HTERT RPE-1 (cell line): Measurements from ENCODE around the gene KLHL13.
"Not testable (repeated sequence)": the region's sequence is repeated elsewhere in the genome, so short reads cannot be mapped to it uniquely, and the experiment has no call there.

ENCODE experiments used
- in situ Hi-C: fragments of 300-500 bp; cut with MboI; formaldehyde crosslinking; loops from 4 replicates; pipeline ENCODE4 v1.14.3; 2020; ENCODE audit warnings: low sequenced_read_pairs

KLHL13 gene, protein sequence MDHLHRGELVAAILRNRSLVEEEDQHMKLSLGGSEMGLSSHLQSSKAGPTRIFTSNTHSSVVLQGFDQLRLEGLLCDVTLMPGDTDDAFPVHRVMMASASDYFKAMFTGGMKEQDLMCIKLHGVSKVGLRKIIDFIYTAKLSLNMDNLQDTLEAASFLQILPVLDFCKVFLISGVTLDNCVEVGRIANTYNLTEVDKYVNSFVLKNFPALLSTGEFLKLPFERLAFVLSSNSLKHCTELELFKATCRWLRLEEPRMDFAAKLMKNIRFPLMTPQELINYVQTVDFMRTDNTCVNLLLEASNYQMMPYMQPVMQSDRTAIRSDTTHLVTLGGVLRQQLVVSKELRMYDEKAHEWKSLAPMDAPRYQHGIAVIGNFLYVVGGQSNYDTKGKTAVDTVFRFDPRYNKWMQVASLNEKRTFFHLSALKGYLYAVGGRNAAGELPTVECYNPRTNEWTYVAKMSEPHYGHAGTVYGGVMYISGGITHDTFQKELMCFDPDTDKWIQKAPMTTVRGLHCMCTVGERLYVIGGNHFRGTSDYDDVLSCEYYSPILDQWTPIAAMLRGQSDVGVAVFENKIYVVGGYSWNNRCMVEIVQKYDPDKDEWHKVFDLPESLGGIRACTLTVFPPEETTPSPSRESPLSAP

DNA sequence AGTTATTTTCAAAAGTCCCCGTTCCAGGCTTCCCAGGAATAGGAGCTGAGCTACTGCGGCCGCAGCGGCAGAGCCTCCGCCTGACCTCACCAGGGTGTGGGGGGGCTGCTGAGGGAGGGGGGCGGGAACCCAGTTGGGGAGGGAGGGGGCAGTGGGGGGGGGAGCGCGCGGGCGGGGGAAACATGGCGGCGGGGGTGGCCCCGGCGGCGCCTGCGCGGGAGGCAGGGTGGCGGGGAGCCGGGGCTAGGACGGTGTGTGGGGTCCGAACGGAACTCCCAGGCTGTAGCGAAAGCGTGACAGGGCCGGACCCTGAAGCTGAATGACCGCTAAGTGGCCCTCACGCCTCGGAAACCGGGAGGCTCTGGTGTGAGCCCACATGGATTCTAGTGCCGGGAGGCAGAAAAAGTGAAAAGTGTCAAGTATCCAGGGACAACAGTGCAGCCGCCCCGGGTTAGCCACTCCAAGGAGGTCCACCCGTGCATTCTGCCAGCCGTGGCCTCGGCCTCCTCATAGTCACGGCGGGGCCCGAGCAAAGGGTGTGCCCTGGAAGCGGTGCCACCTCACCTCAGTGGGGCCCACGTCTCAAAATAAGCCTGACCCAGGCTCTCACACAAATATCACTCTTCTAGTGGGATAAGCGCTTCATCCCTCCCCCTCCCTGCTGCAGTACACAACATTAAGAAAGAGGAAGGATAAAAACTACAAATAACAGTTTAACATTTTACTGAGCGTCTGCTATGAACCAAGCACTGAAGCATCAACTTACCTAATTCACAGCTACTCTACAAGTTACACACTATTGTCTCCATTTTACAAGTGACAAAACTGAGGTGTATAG lies at the start of gene KLHL13:
TSS of gene KLHL13 (minus strand) at position 98 of the 838 bp plus-strand sequence. CDS start 88,337 bp downstream, outside the sequence.
- in situ Hi-C loops, result no loop called here

DNA sequence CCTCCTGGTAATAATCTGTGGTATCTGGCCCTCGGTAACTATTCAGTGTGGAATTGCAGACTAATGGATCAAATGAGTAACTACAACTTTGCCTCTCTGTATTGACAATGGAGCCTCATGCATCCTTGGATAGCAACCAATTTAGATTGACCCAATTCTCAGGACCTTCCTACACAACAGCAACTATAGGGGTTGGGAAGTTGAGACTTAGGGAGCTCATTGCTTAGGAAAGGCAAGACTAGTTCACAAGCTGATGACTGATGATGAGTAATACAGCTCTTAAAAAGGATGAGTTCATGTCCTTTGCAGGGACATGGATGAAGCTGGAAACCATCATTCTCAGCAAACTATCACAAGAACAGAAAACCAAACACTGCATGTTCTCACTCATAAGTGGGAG lies 47.5 kb upstream of the KLHL13 start:
- in situ Hi-C loops, result no loop called here

DNA sequence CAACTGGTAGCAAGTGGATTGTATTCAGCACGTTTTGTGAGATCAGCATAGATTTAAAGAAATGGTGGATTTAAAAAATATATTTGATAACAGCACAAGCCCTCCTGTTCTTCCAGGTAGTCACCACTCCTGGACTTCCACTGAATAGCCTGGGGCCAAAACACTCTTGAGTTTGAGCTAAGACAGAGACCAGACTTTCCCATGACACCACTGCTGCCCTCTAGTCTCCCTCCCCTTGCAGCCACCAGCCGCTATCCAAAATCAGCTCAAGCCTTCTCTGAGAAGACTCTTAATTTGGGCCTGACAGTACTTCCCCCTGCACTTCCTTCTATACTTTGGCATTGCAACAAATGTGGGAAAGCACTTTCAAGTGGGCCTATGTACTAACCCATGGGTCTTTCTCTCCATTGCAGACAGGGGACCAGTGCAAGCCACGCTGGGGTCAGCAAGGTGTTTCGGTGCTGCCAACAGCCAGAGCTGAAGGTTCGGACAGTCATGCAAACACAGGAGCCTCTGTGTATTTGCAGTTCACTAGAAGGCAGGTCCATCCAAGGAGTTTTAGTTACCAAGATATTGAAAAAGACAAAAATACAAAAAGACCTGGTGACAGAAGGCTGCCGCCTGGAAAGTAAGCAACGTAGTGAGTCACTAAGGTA lies 40.5 kb upstream of the KLHL13 start:
- in situ Hi-C loops, result no loop called here

DNA sequence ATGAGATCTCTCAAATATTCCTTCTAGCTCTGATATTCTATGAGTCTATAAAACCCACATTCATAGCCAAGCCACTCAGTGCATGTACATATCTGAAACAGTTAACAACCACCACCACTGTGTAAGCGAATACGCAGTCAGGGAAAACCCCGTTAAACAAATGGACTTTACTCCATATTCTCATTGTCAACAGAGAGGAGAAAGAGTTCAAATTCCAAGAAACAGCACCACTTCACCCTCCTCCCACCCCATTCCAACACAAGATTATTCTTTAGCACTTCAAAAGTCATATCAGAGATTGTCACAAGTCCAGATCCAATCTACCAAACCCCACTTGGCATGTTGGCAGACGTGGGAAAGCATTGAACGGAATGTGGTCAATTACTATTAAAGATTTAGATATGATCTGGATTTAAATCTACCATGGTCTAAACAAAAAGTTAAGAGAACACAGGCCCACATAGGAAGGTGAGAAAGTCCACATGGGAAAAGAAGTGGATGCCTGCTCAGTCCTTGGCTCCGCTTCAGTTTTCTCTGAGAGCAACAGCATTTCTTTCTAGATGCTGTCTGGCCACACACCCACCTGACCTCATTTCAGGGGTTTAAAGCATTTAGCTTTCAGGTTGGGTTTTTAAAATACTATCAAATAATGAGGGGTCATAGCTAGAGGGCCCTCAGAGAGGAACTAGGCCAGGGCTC lies 39.8 kb upstream of the KLHL13 start:
- in situ Hi-C loops, result no loop called here

DNA sequence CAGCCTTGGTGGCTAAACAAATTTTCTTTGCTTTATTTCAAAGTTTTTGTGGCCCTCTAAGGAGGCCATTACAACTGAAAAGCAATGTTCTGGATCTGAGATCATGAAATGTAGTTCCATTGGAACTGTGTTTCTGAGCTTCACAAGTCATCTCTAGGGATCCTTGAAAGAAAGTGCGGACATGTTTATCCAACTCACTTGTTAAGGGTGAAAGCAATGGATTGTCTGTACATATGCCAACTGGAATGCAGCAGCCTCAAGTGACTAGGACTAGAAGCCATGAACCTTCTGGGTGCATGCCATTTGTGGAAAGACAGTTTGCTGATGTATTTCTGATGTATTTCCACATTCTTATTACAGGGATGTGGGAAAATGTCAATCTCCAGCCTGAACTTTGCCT lies 36.7 kb upstream of the KLHL13 start:
- in situ Hi-C loops, result no loop called here

DNA sequence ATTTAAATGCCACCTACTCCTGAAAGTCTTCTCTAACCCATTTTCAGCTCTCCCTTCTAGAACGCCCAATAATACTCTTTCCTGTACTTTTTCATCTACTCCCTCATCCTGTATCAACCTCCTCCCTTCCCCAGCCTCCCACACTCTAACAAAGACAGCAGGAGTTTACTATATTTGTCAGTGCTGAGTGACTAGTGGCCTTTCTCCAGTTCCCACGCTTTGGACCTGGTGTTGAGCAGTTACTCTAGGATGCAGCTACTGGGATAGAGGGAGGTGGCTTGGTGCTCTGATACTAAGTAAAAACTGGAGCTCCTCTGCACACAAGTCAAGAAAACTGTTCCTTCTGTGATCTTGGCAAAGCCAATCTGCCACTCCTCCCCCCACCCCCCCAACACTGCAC lies 36.1 kb upstream of the KLHL13 start:
- in situ Hi-C loops, result no loop called here

GRCh38 chrX:118148737-118149136 lies 32.1 kb upstream of the KLHL13 start:
- in situ Hi-C loops, result no loop called here

DNA sequence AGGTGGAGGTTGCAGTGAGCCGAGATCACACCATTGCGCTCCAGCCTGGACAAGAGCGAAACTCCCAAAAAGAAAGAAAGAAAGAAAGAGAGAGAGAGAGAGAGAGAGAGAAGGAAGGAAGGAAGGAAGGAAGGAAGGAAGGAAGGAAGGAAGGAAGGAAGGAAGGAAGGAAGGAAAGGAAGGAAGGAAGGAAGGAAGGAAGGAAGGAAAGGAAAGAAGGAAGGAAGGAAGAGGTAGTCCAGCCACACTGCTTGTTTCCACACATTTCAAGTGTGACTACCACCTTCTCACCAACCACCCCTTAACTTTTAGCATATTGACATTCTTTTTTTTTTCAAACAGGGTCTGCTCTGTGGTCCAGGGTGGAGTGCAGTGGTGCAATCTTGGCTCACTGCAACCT lies 31.2 kb upstream of the KLHL13 start:
- in situ Hi-C loops, result not testable (repeated sequence)

DNA sequence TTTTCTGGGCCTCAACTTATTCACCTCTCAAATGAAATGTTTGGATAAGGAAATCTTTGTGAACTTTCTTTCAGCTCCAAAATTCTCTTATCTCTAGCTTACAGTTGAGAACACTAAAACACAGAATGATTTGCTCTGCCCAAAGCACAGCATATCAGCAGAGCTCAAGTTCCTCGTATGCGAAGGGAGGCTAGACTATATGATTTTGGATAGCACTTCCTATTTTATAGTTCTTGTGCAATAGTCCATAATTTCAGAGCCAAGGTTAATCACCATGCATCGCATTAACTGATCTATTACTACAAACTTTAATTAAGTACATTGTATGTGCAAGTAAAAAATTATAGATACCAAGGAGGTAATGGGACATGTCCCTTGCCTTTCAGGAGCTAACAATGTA lies 27.0 kb upstream of the KLHL13 start:
- in situ Hi-C loops, result no loop called here

DNA sequence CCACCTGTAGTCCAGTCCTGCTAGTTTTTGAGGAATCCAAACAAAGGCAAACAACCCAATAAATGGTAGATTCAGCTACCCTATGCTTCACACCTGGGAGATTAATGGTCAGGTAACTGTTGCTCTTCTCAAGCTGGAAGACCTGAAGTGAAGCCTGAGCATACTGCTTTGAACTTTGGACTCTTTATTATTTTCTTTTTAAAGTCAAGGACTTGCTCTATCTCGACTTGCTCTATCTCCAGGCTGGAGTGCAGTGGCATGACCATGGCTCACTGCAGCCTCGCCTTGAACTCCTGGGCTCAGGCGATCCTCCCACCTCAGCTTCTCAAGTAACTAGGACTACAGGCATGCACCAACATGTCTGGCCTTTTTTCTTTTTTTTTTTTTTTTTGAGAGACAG lies 14.7 kb upstream of the KLHL13 start:
- in situ Hi-C loops, result no loop called here

- in situ Hi-C loops, result no loop called here
Measured at GRCh38 chrX:118129681-118130080, 13.1 kb upstream of the KLHL13 start.

- in situ Hi-C loops, result no loop called here
Measured at GRCh38 chrX:118128724-118129123, 12.1 kb upstream of the KLHL13 start.

DNA sequence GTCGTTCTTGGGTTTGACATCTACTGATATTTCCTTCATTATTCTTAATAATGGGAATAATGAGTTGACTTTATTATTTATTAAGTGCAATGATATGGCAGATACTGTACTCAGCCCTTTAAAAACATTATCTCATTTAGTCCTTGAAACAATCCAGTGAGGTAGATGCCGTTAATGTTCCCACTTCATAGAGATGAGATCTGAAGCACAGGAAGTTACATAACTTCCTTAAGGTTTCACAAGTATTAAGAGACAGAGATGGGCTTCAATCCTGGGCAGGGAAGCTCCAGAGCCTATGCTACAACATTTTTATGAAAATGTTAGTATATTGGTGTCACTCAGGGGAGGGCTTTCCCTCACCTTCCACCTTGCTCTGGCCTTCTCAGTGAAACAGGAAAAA lies 9.7 kb upstream of the KLHL13 start:
- in situ Hi-C loops, result no loop called here

- in situ Hi-C loops, result not testable (repeated sequence)
Measured at GRCh38 chrX:118124243-118124642, 7.6 kb upstream of the KLHL13 start.

DNA sequence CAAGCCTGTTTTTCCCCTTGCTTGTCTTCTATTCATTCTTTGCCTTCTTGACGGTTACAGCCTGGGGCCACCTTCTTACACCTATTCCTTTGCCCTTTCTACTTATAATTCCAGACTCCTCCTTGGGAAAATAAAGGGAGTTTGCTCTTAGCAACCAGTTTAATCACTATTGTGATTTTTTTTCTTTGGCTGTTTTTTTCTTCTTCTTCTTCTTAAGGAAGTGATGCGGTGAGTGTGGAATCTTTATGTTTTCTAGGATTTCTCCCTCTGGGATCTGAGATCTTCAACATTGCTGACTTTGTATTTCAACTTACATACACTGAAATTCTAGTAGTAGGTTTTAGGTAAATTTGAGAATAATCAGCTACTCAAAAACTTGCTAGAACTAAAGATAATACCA lies 1.1 kb upstream of the KLHL13 start:
- in situ Hi-C loops, result no loop called here

DNA sequence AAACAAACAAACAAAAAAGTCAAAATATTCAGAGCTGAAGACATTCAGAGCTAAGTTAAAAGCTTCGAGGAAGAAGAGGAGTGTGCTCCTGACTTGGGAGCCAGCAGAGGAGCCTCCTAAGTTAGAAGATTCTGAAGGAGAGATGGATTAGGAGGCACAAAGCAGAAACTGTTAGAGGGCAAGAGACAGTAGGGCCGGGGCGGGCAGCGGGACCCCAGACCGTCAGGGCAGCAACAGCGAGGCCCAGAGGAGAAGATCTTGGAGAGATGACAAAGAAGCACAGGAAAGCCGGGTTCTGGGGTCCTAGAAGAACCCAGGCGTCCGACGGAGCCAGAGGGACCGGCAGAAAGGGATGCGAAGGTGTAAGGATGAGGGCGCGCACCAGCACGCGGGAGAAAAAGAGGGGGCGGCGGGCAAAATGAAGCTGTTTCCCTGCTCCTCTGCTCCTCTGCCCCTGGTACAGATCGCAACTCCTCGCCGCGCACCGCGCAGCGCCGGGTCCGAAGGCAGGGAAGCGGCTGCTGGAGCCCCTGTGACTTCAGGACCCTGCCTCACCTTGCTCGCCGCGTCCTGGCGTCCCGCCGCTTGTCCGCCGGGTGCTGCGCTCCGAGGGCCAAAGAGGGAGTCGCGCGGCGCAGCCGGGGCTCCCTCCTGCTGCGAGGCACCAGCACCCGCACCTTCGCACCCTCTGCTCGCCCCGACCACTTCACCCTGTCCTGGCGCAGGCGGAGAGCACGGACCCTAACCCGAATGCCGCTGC lies 477 bp downstream of the KLHL13 start:
- in situ Hi-C loops, result no loop called here

GRCh38 chrX:118114971-118115370 lies 1.6 kb downstream of the KLHL13 start:
- in situ Hi-C loops, result no loop called here

DNA sequence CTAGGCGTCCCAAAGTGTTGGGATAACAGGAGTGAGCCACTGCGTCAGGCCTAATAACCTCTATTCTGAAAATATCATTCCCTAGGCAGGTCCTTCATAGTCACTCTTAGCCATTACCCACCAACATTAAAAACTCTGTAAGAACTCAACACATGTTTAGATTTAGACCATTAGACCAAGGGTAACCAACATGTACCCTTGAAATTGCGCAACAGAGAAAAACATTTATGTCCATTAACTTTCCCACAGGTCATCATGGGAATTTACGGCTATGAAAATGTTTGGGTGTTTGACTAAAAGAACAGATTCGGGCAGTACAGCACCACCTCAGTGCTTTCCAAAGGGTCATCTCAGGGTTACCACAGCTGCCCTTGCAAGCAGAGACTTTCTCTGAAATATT lies 7.5 kb downstream of the KLHL13 start:
- in situ Hi-C loops, result no loop called here

GRCh38 chrX:118108304-118108703 lies 8.3 kb downstream of the KLHL13 start:
- in situ Hi-C loops, result no loop called here

GRCh38 chrX:118100091-118100490 lies 16.5 kb downstream of the KLHL13 start:
- in situ Hi-C loops, result no loop called here
